B cell (primary cell): ENCODE results near the gene GDF11. TPM values are rescaled to one million over a fixed set of nuclear protein-coding genes. Genes with fewer than 3 reads are reported as not detected.
A peak's percentile ranks its signal among the peaks of the same experiment; 100 is the strongest.

ENCODE experiments used
- ATAC-seq: fragments of 200-7000 bp; cut with Tn5 transposase; one replicate; pipeline ENCODE4 v1.10.0; 2021; ENCODE audit warnings: low read depth, mild to moderate bottlenecking, moderate number of reproducible peaks, moderate library complexity
- CTCF ChIA-PET: fragments of 350-600 bp; sonication (Branson Sonifier 250); formaldehyde crosslinking; loops from one replicate; lab custom pipeline; 2021; ENCODE audit warnings: antibody characterized with exemption, inconsistent platforms; lab: Charles Lee
- POLR2A ChIA-PET: fragments of 350-600 bp; sonication (Branson Sonifier 250); formaldehyde crosslinking; loops from one replicate; lab custom pipeline; 2021; ENCODE audit warnings: antibody characterized with exemption; lab: Charles Lee
- DNase-seq: peaks from one replicate; pipeline ENCODE4 v3.0.0; 2013
- H2AFZ ChIP-seq: 2 replicates; pipeline ENCODE4 v1.6.1; 2012; ENCODE audit warnings: mild to moderate bottlenecking, low read depth, low read length; ENCODE audit not compliant: insufficient read depth, poor library complexity, severe bottlenecking
- H3K27ac ChIP-seq, 2 donors: 1 replicate in 1 of 2; 2 replicates in 1 of 2; pipeline ENCODE4 v1.5.1; 2012 to 2013; ENCODE audit warnings: low read length in 2 of 2, mild to moderate bottlenecking in 2 of 2, moderate library complexity in 1 of 2
- H3K27me3 ChIP-seq, 4 experiments: fragments of 200-600 bp in 1 of 4; sonication (generic) in 1 of 4; replicated peaks in 1 of 4; 1 replicate in 2 of 4; 2 replicates in 2 of 4; pipeline versions ENCODE4 v1.6.1 to v1.7.0; 2013 to 2016; ENCODE audit warnings: low read length in 3 of 4, mild to moderate bottlenecking in 2 of 4, mixed read lengths in 1 of 4, moderate library complexity in 1 of 4; ENCODE audit not compliant: insufficient read depth in 4 of 4, control insufficient read depth in 3 of 4; ENCODE audit errors: control extremely low read depth in 1 of 4
- H3K36me3 ChIP-seq, 2 experiments: replicated peaks in 1 of 2; 1 replicate in 1 of 2; 2 replicates in 1 of 2; pipeline versions ENCODE4 v1.6.1 to v1.7.1; 2013; ENCODE audit warnings: low read length in 1 of 2; ENCODE audit not compliant: insufficient read depth in 2 of 2, control insufficient read depth in 1 of 2; ENCODE audit errors: control extremely low read depth in 1 of 2, extremely low read depth in 1 of 2
- H3K4me1 ChIP-seq, 2 donors: fragments of 200-600 bp in 1 of 2; sonication (generic) in 1 of 2; 1 replicate in 1 of 2; 2 replicates in 1 of 2; pipeline versions ENCODE4 v1.5.1 to v1.6.1; 2013 to 2017; ENCODE audit warnings: low read length in 2 of 2; ENCODE audit not compliant: control insufficient read depth in 2 of 2, insufficient read depth in 2 of 2
- H3K4me2 ChIP-seq: replicated peaks from 2 replicates; pipeline ENCODE3; 2012; ENCODE audit warnings: mild to moderate bottlenecking, low read depth, low read length; ENCODE audit not compliant: poor library complexity, severe bottlenecking
- H3K4me3 ChIP-seq, 5 experiments: fragments of 200-600 bp in 1 of 5; sonication (generic) in 1 of 5; 1 replicate in 3 of 5; 2 replicates in 2 of 5; pipeline versions ENCODE4 v1.5.1 to v1.7.0; 2011 to 2016; ENCODE audit warnings: low read length in 4 of 5, mild to moderate bottlenecking in 4 of 5, low read depth in 2 of 5, control low read depth in 1 of 5, moderate library complexity in 1 of 5; ENCODE audit not compliant: insufficient read depth in 1 of 5; ENCODE audit errors: control extremely low read depth in 1 of 5, extremely low read depth in 1 of 5
- H3K79me2 ChIP-seq: fragments of 200-600 bp; sonication (generic); one replicate; pipeline ENCODE4 v1.6.0; 2016; ENCODE audit warnings: low read length; ENCODE audit not compliant: control insufficient read depth, insufficient read depth
- H3K9ac ChIP-seq: fragments of 200-600 bp; sonication (generic); 2 replicates; pipeline ENCODE4 v1.6.1; 2017; ENCODE audit warnings: mild to moderate bottlenecking, low read length, moderate library complexity
- H3K9me3 ChIP-seq, 3 donors: one replicate each; pipeline versions ENCODE4 v1.6.1 to v1.7.1; 2013; ENCODE audit warnings: low read length in 2 of 3; ENCODE audit not compliant: control insufficient read depth in 2 of 3, insufficient read depth in 1 of 3; ENCODE audit errors: control extremely low read depth in 1 of 3
- H4K20me1 ChIP-seq: 2 replicates; pipeline ENCODE4 v1.6.0; 2012; ENCODE audit warnings: mild to moderate bottlenecking, low read length; ENCODE audit not compliant: insufficient read depth, control insufficient read depth, poor library complexity, severe bottlenecking
- H3K27ac Mint-ChIP-seq: one replicate; pipeline ENCODE4 v1.8.0; 2021; ENCODE audit warnings: mixed read lengths
- H3K27me3 Mint-ChIP-seq: one replicate; pipeline ENCODE4 v1.8.0; 2021; ENCODE audit warnings: mixed read lengths
- H3K4me1 Mint-ChIP-seq: one replicate; pipeline ENCODE4 v1.8.0; 2021; ENCODE audit warnings: mixed read lengths
- H3K4me3 Mint-ChIP-seq: one replicate; pipeline ENCODE4 v1.8.0; 2021; ENCODE audit warnings: mixed read lengths
- H3K9me3 Mint-ChIP-seq: one replicate; pipeline ENCODE4 v1.8.0; 2022; ENCODE audit warnings: mixed read lengths; ENCODE audit not compliant: insufficient read depth
- EZH2 ChIP-seq: IDR thresholded peaks from 2 replicates; pipeline ENCODE4 v1.6.1; 2012; ENCODE audit warnings: borderline replicate concordance, low read depth, mild to moderate bottlenecking, moderate library complexity, low read length; ENCODE audit not compliant: insufficient read depth, poor library complexity, severe bottlenecking
- WGBS: methylation state at CpG from one replicate; pipeline ENCODE4 v1.1.5; 2013; ENCODE audit warnings: missing lambda C conversion rate; ENCODE audit not compliant: insufficient coverage; 5-methylcytosine and 5-hydroxymethylcytosine counted together
- intact Hi-C: fragments of 100-400 bp; cut with micrococcal nuclease; formaldehyde crosslinking; loops from one replicate; pipeline ENCODE4 v1.10.0; 2022
- polyA plus RNA-seq: library from polyadenylated mRNA; depleted of rRNA; stranded (reverse); fragments of >200 nt; gene quantifications from 2 replicates; pipeline ENCODE4 v1.2.3, GENCODE V29; 2012
- total RNA-seq, 2 donors: library from RNA; stranded (reverse); fragments of 120-200 nt in 1 of 2; gene quantifications; 1 replicate in 1 of 2; 2 replicates in 1 of 2; pipeline versions ENCODE4 v1.2.3 to v1.2.4, GENCODE V29; 2013 to 2022
- TF ChIP-seq, protein P1 (sequence below): fragments of 200-600 bp; IDR thresholded peaks from one replicate; pipeline ENCODE4 v1.8.0; 2022; ENCODE audit warnings: antibody characterized with exemption, mild to moderate bottlenecking

The GDF11 gene
- total and polyA plus RNA-seq, 2 donors (not counting 1 experiment from before 2014, with no cell fraction given): 4.4 to 11.3 TPM

DNA sequence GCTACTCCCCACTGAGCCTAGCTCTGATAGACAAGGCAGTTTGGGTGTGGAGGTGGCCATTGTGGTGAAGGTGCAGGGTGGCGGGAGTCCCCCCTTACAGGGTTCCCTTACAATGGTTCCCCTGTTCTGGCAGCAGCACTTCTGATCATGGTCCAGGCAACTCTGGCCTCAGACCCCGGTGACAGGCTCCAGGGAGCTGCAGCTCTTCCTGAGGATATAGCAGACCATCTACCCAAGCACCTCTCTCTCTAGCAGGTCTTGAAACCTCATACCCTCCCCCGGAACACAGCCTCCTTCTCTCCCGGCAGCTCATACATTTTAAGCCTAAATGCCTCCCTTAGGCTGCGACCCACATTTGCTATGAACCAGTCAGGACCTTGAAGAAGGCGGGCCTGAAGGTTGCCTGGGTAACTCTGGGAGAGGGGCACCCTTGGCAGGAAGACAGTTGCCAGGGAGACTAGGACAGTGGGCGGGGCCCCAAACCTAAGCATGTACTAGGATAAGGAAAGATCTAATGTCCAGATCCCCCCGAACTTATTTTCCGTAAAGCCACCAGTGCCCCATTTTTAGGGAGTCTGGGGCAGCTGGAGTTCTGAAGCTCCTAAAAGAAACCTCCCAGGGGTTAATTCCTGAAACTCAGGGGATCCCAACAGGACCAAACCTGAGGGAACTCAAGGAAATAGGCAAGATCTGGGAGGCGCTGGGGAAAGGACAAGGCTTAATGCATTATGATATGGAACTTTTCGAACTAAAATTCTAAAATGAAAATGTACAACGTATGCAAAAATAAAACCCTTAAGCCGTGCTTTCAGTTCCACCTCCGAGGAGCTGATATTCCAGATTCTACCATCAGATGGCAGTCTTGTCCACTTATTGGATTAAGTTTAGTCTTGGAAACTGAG is 4.5 kb upstream of the GDF11 start:
- peaks cover 15 to 20% of the 10 kb centered on the region in 2 donors for H3K4me1 ChIP-seq
- intact Hi-C loops: loop anchor here (1.0 to 2.0 kb wide), 10 partner anchors 9 to 483 kb away; partner anchors contain the start of genes CD63, DNAJC14, PYM1 and RNF41
- peaks cover 21% of the 10 kb centered on the region for H3K4me1 Mint-ChIP-seq
- H3K36me3 ChIP-seq: no peaks in the 10 kb centered on the region
- peak overlapping the region; percentile 85 for H3K9ac ChIP-seq
- no peaks in the 10 kb centered on the region for H3K27me3 ChIP-seq
- ChIA-PET POLR2A (interaction anchor here (0.5 to 2.4 kb wide), 14 partner anchors 9 to 1374 kb away, joined by 3 to 18 read pairs (median 4); partner anchors contain the start of genes BLOC1S1, CD63, ITGA7 and ORMDL2), CTCF (interaction anchor here (0.6 to 8.1 kb wide), 50 partner anchors 9 to 898 kb away, joined by 3 to 147 read pairs (median 5); partner anchors contain the start of genes BLOC1S1, CD63, COQ10A and DGKA)
- TF ChIP-seq, protein P1, sequence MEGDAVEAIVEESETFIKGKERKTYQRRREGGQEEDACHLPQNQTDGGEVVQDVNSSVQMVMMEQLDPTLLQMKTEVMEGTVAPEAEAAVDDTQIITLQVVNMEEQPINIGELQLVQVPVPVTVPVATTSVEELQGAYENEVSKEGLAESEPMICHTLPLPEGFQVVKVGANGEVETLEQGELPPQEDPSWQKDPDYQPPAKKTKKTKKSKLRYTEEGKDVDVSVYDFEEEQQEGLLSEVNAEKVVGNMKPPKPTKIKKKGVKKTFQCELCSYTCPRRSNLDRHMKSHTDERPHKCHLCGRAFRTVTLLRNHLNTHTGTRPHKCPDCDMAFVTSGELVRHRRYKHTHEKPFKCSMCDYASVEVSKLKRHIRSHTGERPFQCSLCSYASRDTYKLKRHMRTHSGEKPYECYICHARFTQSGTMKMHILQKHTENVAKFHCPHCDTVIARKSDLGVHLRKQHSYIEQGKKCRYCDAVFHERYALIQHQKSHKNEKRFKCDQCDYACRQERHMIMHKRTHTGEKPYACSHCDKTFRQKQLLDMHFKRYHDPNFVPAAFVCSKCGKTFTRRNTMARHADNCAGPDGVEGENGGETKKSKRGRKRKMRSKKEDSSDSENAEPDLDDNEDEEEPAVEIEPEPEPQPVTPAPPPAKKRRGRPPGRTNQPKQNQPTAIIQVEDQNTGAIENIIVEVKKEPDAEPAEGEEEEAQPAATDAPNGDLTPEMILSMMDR: peak; percentile 91
- TF ChIP-seq EZH2: no peak
- ATAC-seq (peak; percentile 81), DNase-seq (peak; percentile 89)
- H3K9me3 Mint-ChIP-seq: no peaks in the 10 kb centered on the region
- H3K4me2 ChIP-seq: peak overlapping the region; percentile 89
- no peaks in the 10 kb centered on the region for H3K9me3 ChIP-seq
- no peaks in the 10 kb centered on the region for H3K79me2 ChIP-seq
- no peaks in the 10 kb centered on the region for H4K20me1 ChIP-seq
- H3K4me3 Mint-ChIP-seq: peak overlapping the region; percentile 89
- H3K27ac ChIP-seq: peak overlapping the region; percentile 70 to 84
- WGBS: 5% methylated on average over 6 of the region's 14 CpGs
- H3K4me3 ChIP-seq: peak overlapping the region; percentile 61 to 97 (median 89)
- H3K27me3 Mint-ChIP-seq: no peaks in the 10 kb centered on the region
- peak overlapping the region; percentile 96 for H2AFZ ChIP-seq
- H3K27ac Mint-ChIP-seq: peak overlapping the region; percentile 91
